NT2/D1 (cell line): ENCODE measurements around the gene TXLNA.
A peak's percentile ranks its signal among the peaks of the same experiment; 100 is the strongest.

ENCODE experiments used
- DNase-seq: peaks from one replicate; pipeline ENCODE4 v3.0.0-alpha.2; 2011; ENCODE audit warnings: low read depth, low spot score
- H3K27me3 ChIP-seq: 2 replicates; pipeline ENCODE4 v1.6.0; 2011; ENCODE audit warnings: mild to moderate bottlenecking; ENCODE audit not compliant: insufficient read length, insufficient read depth
- H3K36me3 ChIP-seq: 2 replicates; pipeline ENCODE4 v1.6.1; 2011; ENCODE audit warnings: mild to moderate bottlenecking, low read length, mixed read lengths; ENCODE audit not compliant: insufficient read depth, insufficient read length
- H3K4me1 ChIP-seq: 2 replicates; pipeline ENCODE4 v1.5.1; 2011; ENCODE audit not compliant: insufficient read depth, insufficient read length
- H3K4me3 ChIP-seq: 2 replicates; pipeline ENCODE4 v1.5.1; 2011; ENCODE audit warnings: low read depth; ENCODE audit not compliant: insufficient read length
- H3K9ac ChIP-seq: 2 replicates; pipeline ENCODE4 v1.6.0; 2011; ENCODE audit warnings: low read depth; ENCODE audit not compliant: insufficient read length
- H3K9me3 ChIP-seq: 2 replicates; pipeline ENCODE4 v1.5.1; 2011; ENCODE audit warnings: mild to moderate bottlenecking, low read length; ENCODE audit not compliant: insufficient read depth
- SUZ12 ChIP-seq: IDR thresholded peaks from 2 replicates; pipeline ENCODE4 v1.6.1; 2011; ENCODE audit not compliant: insufficient read length, insufficient read depth; ENCODE audit errors: extremely low read depth
- YY1 ChIP-seq: IDR thresholded peaks from 2 replicates; pipeline ENCODE4 v1.6.1; 2011; ENCODE audit not compliant: insufficient read length, insufficient read depth
- ZNF274 ChIP-seq: IDR thresholded peaks from 2 replicates; pipeline ENCODE4 v1.6.1; 2011; ENCODE audit warnings: mild to moderate bottlenecking, low read depth, low read length

The TXLNA gene

GRCh38 chr1:32241001-32241763, 61.7 kb downstream of the TXLNA start:
- TF ChIP-seq SUZ12 (no peak), ZNF274 (no peak), YY1 (no peak)
- no peak for DNase-seq
- H3K4me1 ChIP-seq = peaks cover 9% of the 10 kb centered on the region
- peak overlapping the region; percentile 89 for H3K9ac ChIP-seq
- H3K36me3 ChIP-seq = peaks cover 4% of the 10 kb centered on the region
- H3K9me3 ChIP-seq = no peaks in the 10 kb centered on the region
- peak overlapping the region; percentile 68 for H3K4me3 ChIP-seq
- no peaks in the 10 kb centered on the region for H3K27me3 ChIP-seq

- peaks cover 14% of the 10 kb centered on the region for H3K4me1 ChIP-seq
- TF ChIP-seq ZNF274 = no peak
- TF ChIP-seq SUZ12 = no peak
- TF ChIP-seq YY1 = no peak
- no peaks in the 10 kb centered on the region for H3K27me3 ChIP-seq
- peaks cover 4% of the 10 kb centered on the region for H3K36me3 ChIP-seq
- DNase-seq = no peak
- H3K4me3 ChIP-seq = no peak overlapping the region
- no peaks in the 10 kb centered on the region for H3K9me3 ChIP-seq
- peak overlapping the region; percentile 46 for H3K9ac ChIP-seq
Measured at GRCh38 chr1:32242341-32242851, 62.9 kb downstream of the TXLNA start.

GRCh38 chr1:32246888-32247273, 67.4 kb downstream of the TXLNA start, which contains the start of gene FAM167B:
FAM167B (plus strand) TSS chr1:32247222; CDS start chr1:32247422, 200 bp downstream.
- Histone ChIP-seq H3K9me3 (no peaks in the 10 kb centered on the region), H3K4me3 (no peak within 1 kb of the TSS), H3K9ac (peak within 1 kb of the TSS; percentile 38), H3K27me3 (no peaks in the 10 kb centered on the region), H3K36me3 (no peaks in the 10 kb centered on the region), H3K4me1 (peaks cover 42% of the 10 kb centered on the region)
- TF ChIP-seq SUZ12 = no peak
- TF ChIP-seq YY1 = no peak
- no peak for TF ChIP-seq ZNF274
- DNase-seq = no peak

DNA sequence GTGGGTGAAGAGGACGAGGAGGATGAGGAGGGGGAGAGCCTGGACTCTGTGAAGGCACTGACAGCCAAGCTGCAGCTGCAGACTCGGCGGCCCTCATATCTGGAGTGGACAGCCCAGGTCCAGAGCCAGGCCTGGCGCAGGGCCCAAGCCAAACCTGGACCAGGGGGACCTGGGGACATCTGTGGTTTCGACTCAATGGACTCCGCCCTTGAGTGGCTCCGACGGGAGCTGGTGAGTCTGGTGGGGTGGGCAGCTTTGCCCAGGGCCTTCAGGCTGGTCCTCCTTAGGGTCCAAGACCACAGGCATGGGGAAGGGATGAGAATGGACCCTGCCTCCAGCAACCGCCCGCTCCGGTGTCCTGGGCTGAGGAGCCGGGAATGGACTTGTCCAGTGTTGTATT, 68.0 kb downstream of the TXLNA start:
- Histone ChIP-seq H3K4me3 (no peak overlapping the region), H3K4me1 (peaks cover 40% of the 10 kb centered on the region)

More for the DNA sequence above, 68.0 kb downstream of the TXLNA start:
- no peaks in the 10 kb centered on the region for H3K36me3 ChIP-seq
- H3K27me3 ChIP-seq = no peaks in the 10 kb centered on the region
- H3K9me3 ChIP-seq = no peaks in the 10 kb centered on the region
- no peak for DNase-seq
- H3K9ac ChIP-seq = peak overlapping the region; percentile 38
- no peak for TF ChIP-seq SUZ12
